Lower leg skin (tissue), 3 donors: ENCODE measurements around the gene CLSTN2.

ENCODE experiments used
- POLR2A ChIP-seq, 2 donors: fragments of 450-650 bp; IDR thresholded peaks; one replicate each; pipeline ENCODE4 v1.6.1; 2016 to 2017; ENCODE audit warnings: antibody characterized with exemption in 2 of 2, mild to moderate bottlenecking in 1 of 2, moderate library complexity in 1 of 2
- TF ChIP-seq, protein P1 (sequence below), 3 donors: fragments of 450-650 bp; IDR thresholded peaks; one replicate each; pipeline ENCODE4 v1.5.1; 2016; ENCODE audit warnings: antibody characterized with exemption in 3 of 3, mild to moderate bottlenecking in 3 of 3, moderate library complexity in 2 of 3

DNA sequence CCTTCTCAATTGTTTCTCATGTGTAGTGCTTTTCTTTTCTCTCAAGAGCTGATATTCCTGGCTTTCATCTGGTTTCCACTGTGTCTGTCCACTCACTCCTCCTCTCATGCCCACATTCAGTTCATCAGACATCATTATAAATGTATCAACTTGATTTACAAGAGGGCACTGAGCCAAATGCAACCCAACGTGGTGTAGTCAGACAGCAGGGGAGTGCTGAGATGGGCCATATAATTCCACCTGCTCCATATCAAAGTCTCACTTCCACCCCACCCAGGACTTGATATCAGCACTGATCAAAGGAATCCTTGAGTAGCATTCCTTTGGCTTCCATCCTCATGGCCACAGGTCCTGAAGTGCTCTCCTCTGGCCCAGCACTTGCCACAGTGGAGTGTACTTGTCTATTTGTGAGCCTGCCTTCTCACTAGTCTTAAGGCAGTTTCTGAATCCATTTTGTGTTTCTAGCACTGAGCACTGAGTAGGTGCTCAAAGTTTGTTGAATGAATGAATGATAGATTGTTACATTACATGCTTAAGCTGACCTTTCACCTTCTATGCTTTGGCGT is 252.8 kb downstream of the CLSTN2 start:
- TF ChIP-seq, protein P1, sequence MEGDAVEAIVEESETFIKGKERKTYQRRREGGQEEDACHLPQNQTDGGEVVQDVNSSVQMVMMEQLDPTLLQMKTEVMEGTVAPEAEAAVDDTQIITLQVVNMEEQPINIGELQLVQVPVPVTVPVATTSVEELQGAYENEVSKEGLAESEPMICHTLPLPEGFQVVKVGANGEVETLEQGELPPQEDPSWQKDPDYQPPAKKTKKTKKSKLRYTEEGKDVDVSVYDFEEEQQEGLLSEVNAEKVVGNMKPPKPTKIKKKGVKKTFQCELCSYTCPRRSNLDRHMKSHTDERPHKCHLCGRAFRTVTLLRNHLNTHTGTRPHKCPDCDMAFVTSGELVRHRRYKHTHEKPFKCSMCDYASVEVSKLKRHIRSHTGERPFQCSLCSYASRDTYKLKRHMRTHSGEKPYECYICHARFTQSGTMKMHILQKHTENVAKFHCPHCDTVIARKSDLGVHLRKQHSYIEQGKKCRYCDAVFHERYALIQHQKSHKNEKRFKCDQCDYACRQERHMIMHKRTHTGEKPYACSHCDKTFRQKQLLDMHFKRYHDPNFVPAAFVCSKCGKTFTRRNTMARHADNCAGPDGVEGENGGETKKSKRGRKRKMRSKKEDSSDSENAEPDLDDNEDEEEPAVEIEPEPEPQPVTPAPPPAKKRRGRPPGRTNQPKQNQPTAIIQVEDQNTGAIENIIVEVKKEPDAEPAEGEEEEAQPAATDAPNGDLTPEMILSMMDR (IDR thresholded peaks at IDR 0.05), result no peak
- TF ChIP-seq POLR2A (IDR thresholded peaks at IDR 0.05), result no peak
